Stimulated activated effector memory CD8-positive, alpha-beta T cell treated with anti-CD3 and anti-CD28 coated beads, Interleukin-12 subunit alpha, Interleukin-12 subunit beta, amount 100 ng/mL, for 72 hours (primary cell): ENCODE data around the gene KLHL29.
A peak's percentile ranks its signal among the peaks of the same experiment; 100 is the strongest.
"Not testable (repeated sequence)": the region's sequence is repeated elsewhere in the genome, so short reads cannot be mapped to it uniquely, and the experiment has no call there.

Experiments used
- ATAC-seq: fragments of 150-1000 bp; cut with Tn5 transposase; 2 replicates; pipeline ENCODE4 v1.10.0; 2021
- DNase-seq, 2 donors: peaks; one replicate each; pipeline ENCODE4 v3.0.0; 2021 to 2022; ENCODE audit warnings: low spot score in 2 of 2
- H3K27ac Mint-ChIP-seq: one replicate; pipeline ENCODE4 v1.8.0; 2022; ENCODE audit warnings: mild to moderate bottlenecking, mixed read lengths
- H3K36me3 Mint-ChIP-seq: one replicate; pipeline ENCODE4 v1.8.0; 2022; ENCODE audit warnings: mild to moderate bottlenecking, mixed read lengths
- H3K4me1 Mint-ChIP-seq: one replicate; pipeline ENCODE4 v1.8.0; 2022; ENCODE audit warnings: mixed read lengths
- H3K4me3 Mint-ChIP-seq: one replicate; pipeline ENCODE4 v1.8.0; 2022; ENCODE audit warnings: mild to moderate bottlenecking, mixed read lengths
- H3K9me3 Mint-ChIP-seq: one replicate; pipeline ENCODE4 v1.8.0; 2022; ENCODE audit warnings: mixed read lengths

The KLHL29 gene

GRCh38 chr2:23736783-23737182, 351.8 kb downstream of the KLHL29 start:
- not testable (repeated sequence) for H3K4me3 Mint-ChIP-seq, H3K9me3 Mint-ChIP-seq, DNase-seq, H3K27ac Mint-ChIP-seq, H3K4me1 Mint-ChIP-seq, H3K36me3 Mint-ChIP-seq, ATAC-seq

- ATAC-seq: no peak
- Mint-ChIP-seq H3K4me3 (no peak overlapping the region), H3K9me3 (no peaks in the 10 kb centered on the region), H3K36me3 (peaks cover 20% of the 10 kb centered on the region), H3K27ac (peak overlapping the region; percentile 4), H3K4me1 (no peaks in the 10 kb centered on the region)
- no peak for DNase-seq
Observed at GRCh38 chr2:23745068-23745725, 360.2 kb downstream of the KLHL29 start.

- DNase-seq (no peak), ATAC-seq (no peak)
- H3K4me3 Mint-ChIP-seq: no peak overlapping the region
- H3K4me1 Mint-ChIP-seq: no peaks in the 10 kb centered on the region
- no peaks in the 10 kb centered on the region for H3K9me3 Mint-ChIP-seq
- H3K27ac Mint-ChIP-seq: peak overlapping the region; percentile 4
- H3K36me3 Mint-ChIP-seq: peaks cover 21% of the 10 kb centered on the region
Observed at GRCh38 chr2:23745726-23746105, 360.7 kb downstream of the KLHL29 start.

DNA sequence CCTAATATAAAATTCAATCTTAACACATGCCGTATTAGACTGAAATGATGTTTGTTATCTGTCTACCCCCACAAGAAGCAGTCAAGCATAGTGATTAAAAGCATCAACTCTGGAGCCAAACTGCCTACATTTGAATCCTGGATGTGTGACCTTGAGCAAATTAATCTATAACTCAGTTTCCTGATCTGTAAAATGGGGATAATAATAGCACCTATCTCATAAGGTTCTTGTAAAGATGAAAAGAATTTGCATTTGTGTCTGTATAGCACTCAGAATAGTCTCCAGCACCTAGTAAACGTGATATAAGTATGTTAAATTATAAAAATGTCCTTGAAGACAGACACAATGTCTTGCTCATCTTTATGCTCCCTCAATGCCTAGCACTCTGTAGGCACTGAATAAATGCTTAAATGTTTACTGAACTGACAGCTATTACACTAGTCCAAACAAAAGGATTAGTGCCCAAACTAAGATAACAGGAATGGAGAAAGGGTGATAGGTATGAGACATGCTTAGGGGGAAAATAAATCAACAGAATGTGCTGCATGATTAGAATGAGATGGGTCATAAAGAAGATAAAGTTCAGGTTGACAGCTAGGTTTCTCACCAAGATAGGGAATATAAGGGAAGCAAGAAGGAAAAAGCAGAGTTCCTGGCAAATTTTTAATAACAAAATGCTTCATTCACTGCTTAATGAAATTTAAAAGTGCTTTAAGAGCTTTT, 361.3 kb downstream of the KLHL29 start:
- H3K4me3 Mint-ChIP-seq: no peak overlapping the region
- ATAC-seq (no peak), DNase-seq (no peak)
- H3K4me1 Mint-ChIP-seq: no peaks in the 10 kb centered on the region
- no peak overlapping the region for H3K27ac Mint-ChIP-seq
- H3K9me3 Mint-ChIP-seq: no peaks in the 10 kb centered on the region
- H3K36me3 Mint-ChIP-seq: peaks cover 27% of the 10 kb centered on the region

DNA sequence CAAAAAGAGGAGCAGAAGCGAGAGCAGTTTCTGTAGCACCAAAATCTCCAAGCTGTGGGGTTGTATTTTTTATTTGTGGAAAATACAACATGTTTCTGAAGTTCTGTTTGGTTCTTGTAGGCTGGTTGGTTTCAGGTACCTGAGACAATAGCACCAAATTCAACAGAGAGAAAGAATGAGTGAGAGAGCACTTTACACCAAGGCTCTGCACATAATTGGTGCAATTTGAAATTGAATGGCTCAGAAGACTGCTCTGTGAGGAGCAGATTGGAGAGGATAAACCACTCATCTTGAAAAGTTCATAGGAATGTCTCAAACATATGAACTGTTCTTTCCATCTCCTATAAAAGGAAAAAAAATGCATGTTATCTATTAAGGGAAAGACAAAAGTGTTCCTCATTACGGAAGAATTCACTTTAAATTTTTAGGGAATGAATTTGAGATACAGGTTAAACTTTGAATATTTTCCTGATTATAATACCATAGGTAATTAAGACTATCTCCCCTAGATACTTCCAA, 366.8 kb downstream of the KLHL29 start:
- Mint-ChIP-seq H3K27ac (no peak overlapping the region), H3K36me3 (peaks cover 50% of the 10 kb centered on the region), H3K4me3 (no peak overlapping the region), H3K9me3 (no peaks in the 10 kb centered on the region), H3K4me1 (no peaks in the 10 kb centered on the region)
- no peak for ATAC-seq
- no peak for DNase-seq

DNA sequence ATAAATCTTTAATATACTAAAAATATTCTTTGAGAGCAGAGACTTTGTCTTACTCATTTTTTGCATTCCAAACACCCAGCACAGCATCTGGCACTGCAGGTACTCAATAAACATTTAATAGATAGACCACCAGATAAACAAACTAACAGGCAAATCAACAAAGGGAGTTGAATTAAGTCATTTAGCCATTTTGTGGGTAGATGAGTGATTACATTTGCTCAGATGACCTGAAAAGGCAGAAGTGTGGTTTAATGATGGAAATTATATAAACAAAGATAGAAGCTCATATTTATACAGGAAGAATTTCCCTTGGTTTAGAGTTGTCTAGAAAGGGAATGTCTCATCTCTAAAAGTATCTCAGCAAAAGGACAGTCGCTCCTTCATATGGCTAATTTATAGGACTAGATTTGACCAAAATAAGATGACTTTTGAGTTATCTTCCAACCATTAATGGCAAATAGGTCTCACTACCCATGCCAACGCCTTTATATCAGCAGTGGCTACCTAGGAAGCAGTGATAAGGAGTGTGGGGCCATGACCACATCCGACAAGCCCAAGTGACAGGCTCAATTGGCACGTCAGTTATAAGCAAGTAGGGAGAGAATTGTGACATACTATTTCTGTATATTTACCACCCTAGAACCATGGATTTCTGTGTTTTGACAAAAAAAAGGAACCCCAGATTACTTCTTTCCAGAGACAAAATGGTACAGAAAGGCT, 368.5 kb downstream of the KLHL29 start:
- no peaks in the 10 kb centered on the region for H3K9me3 Mint-ChIP-seq
- H3K27ac Mint-ChIP-seq: no peak overlapping the region
- no peak for DNase-seq
- peaks cover 5% of the 10 kb centered on the region for H3K4me1 Mint-ChIP-seq
- ATAC-seq: no peak
- H3K36me3 Mint-ChIP-seq: peaks cover 61% of the 10 kb centered on the region
- H3K4me3 Mint-ChIP-seq: no peak overlapping the region

DNA sequence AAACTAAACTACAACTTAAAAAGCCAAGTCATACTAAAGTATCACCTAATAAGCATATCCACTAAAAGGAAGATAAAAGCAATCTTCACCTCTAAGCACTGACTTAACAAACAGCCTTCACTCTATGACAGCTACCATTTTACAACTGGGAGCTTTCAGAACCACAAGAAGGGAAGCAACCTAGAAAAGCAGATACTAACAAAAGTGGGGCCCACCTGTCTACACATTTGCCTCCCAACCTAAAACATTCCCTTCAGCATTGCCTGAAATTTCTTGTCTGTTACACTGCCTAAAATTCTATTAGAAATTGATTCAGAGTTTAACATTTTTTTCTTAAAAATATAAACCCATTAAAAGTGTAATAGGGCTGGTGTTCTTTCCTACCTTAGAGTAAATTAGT, 370.0 kb downstream of the KLHL29 start:
- ATAC-seq (no peak), DNase-seq (no peak)
- peaks cover 5% of the 10 kb centered on the region for H3K4me1 Mint-ChIP-seq
- H3K36me3 Mint-ChIP-seq: peaks cover 55% of the 10 kb centered on the region
- H3K27ac Mint-ChIP-seq: no peak overlapping the region
- no peak overlapping the region for H3K4me3 Mint-ChIP-seq
- H3K9me3 Mint-ChIP-seq: no peaks in the 10 kb centered on the region

GRCh38 chr2:23756593-23757292, 371.8 kb downstream of the KLHL29 start:
- no peak overlapping the region for H3K27ac Mint-ChIP-seq
- no peak for DNase-seq
- H3K36me3 Mint-ChIP-seq: peaks cover 62% of the 10 kb centered on the region
- H3K4me3 Mint-ChIP-seq: no peak overlapping the region
- no peak for ATAC-seq
- peaks cover 5% of the 10 kb centered on the region for H3K4me1 Mint-ChIP-seq
- no peaks in the 10 kb centered on the region for H3K9me3 Mint-ChIP-seq

DNA sequence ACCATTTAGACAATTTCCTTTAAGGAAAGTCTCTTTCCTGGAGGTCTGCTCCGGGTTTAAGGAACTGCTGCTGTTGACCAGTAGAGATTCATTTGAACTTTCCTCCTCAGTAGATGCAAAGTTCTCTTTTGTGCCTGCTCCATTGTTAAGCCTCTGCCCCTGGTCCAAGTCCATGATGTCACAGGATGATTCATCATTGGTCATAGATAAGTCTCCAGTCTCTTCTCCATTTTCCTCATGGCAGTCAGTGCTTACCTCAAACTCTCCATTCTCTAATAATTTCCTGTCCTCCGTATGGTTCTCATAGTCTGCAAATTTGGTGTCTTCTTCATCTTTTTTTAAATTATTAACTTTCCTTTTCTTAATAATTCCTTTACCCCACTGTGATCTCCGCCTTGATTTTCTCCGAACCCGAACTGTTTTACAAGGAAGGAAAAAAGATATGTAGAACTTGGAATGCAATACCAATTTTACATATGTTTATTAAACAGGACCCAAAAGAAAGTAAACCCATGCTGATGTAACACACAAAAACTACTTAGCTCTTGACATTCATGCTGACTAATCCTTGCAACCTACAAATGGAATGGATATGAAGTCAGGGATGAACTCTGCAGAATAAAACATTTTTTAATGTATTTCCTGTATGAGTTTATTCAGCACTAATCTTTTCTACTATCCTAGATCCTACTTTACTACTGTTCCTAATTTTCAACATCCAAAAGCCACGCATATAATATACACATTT, 372.9 kb downstream of the KLHL29 start:
- DNase-seq: no peak
- no peak overlapping the region for H3K27ac Mint-ChIP-seq
- no peaks in the 10 kb centered on the region for H3K9me3 Mint-ChIP-seq

More for the DNA sequence above, 372.9 kb downstream of the KLHL29 start:
- no peak for ATAC-seq
- Mint-ChIP-seq H3K4me3 (no peak overlapping the region), H3K36me3 (peaks cover 62% of the 10 kb centered on the region), H3K4me1 (peaks cover 5% of the 10 kb centered on the region)
